SU-DHL-6 (cell line): ENCODE results near the gene NADK2.

ENCODE experiments used
- H2AFZ ChIP-seq: fragments of 200-600 bp; sonication (generic); 2 replicates; pipeline ENCODE4 v1.6.1; 2014; ENCODE audit warnings: low read depth, mild to moderate bottlenecking, moderate library complexity, mixed read lengths, antibody characterized with exemption, low read length; ENCODE audit not compliant: severe bottlenecking
- H3F3A ChIP-seq: fragments of 200-600 bp; shearing (Covaris generic); 2 replicates; pipeline ENCODE4 v1.6.0; 2016; ENCODE audit warnings: antibody characterized with exemption, mild to moderate bottlenecking; ENCODE audit not compliant: insufficient read depth
- H3K27ac ChIP-seq: fragments of 200-600 bp; sonication (generic); 2 replicates; pipeline ENCODE4 v1.5.1; 2016; ENCODE audit warnings: low read depth, mild to moderate bottlenecking, low read length, moderate library complexity, mixed read lengths
- H3K27me3 ChIP-seq: fragments of 200-600 bp; sonication (generic), shearing (Covaris generic); 2 replicates; pipeline ENCODE4 v1.6.0; 2014; ENCODE audit warnings: mild to moderate bottlenecking, low read length
- H3K36me3 ChIP-seq: fragments of 200-600 bp; sonication (generic); 2 replicates; pipeline ENCODE4 v1.6.1; 2014; ENCODE audit warnings: mild to moderate bottlenecking, low read length, mixed read lengths
- H3K4me2 ChIP-seq: fragments of 300-600, 200-600 bp; shearing (Covaris generic), sonication (generic); 2 replicates; pipeline ENCODE4 v1.6.0; 2014; ENCODE audit warnings: low read length, low read depth, mild to moderate bottlenecking; ENCODE audit not compliant: poor library complexity, severe bottlenecking
- H3K4me3 ChIP-seq: fragments of 200-600 bp; sonication (generic); 2 replicates; pipeline ENCODE4 v1.5.1; 2014; ENCODE audit warnings: antibody characterized with exemption, low read length, mild to moderate bottlenecking, mixed read lengths; ENCODE audit not compliant: insufficient read depth, poor library complexity, severe bottlenecking
- H3K79me2 ChIP-seq: fragments of 200-600 bp; sonication (generic); 2 replicates; pipeline ENCODE4 v1.6.1; 2014; ENCODE audit warnings: mild to moderate bottlenecking, low read length, moderate library complexity; ENCODE audit not compliant: insufficient read depth
- H3K9ac ChIP-seq: fragments of 200-600 bp; sonication (generic); 2 replicates; pipeline ENCODE4 v1.7.0; 2014; ENCODE audit warnings: mild to moderate bottlenecking, low read length
- H3K9me2 ChIP-seq: fragments of 200-600 bp; sonication (generic); replicated peaks from 2 replicates; pipeline ENCODE4 v1.6.1; 2014; ENCODE audit warnings: low read length; ENCODE audit not compliant: insufficient read depth
- H3K9me3 ChIP-seq: fragments of 200-600 bp; sonication (generic); 2 replicates; pipeline ENCODE4 v1.6.1; 2014; ENCODE audit warnings: low read length, mixed read lengths; ENCODE audit not compliant: insufficient read depth
- H4K20me1 ChIP-seq: fragments of 200-600 bp; sonication (generic); 2 replicates; pipeline ENCODE4 v1.6.1; 2014; ENCODE audit warnings: low read depth, mild to moderate bottlenecking, antibody characterized with exemption, low read length, moderate library complexity, mixed read lengths
- EZH2phosphoT487 ChIP-seq: fragments of 200-600 bp; sonication (generic), shearing (Covaris generic); conservative IDR thresholded peaks from 2 replicates; pipeline ENCODE4 v1.6.1; 2018; ENCODE audit warnings: mild to moderate bottlenecking, antibody characterized with exemption, low read length, moderate library complexity, mixed read lengths
- TF ChIP-seq, protein P1 (sequence below): fragments of 200-600 bp; sonication (generic); IDR thresholded peaks from one replicate; pipeline ENCODE4 v1.5.1; 2017; ENCODE audit warnings: antibody characterized with exemption, mild to moderate bottlenecking, low read length, moderate library complexity; ENCODE audit not compliant: insufficient read depth, poor library complexity, severe bottlenecking

NADK2 gene

GRCh38 chr5:36158144-36158543 lies 83.6 kb downstream of the NADK2 start:
- H3K9ac ChIP-seq = no peak overlapping the region
- H4K20me1 ChIP-seq = no peaks in the 10 kb centered on the region; the same call in 1 of the 2 replicates
- H3F3A ChIP-seq = no peaks in the 10 kb centered on the region
- H2AFZ ChIP-seq = no peak overlapping the region
- H3K79me2 ChIP-seq = peaks cover 85% of the 10 kb centered on the region
- no peak overlapping the region for H3K4me2 ChIP-seq
- no peak overlapping the region for H3K27ac ChIP-seq
- H3K36me3 ChIP-seq = peaks cover 35% of the 10 kb centered on the region; the same call in 1 of the 2 replicates
- no peaks in the 10 kb centered on the region for H3K9me3 ChIP-seq
- TF ChIP-seq EZH2phosphoT487 = no peak
- TF ChIP-seq, protein P1, sequence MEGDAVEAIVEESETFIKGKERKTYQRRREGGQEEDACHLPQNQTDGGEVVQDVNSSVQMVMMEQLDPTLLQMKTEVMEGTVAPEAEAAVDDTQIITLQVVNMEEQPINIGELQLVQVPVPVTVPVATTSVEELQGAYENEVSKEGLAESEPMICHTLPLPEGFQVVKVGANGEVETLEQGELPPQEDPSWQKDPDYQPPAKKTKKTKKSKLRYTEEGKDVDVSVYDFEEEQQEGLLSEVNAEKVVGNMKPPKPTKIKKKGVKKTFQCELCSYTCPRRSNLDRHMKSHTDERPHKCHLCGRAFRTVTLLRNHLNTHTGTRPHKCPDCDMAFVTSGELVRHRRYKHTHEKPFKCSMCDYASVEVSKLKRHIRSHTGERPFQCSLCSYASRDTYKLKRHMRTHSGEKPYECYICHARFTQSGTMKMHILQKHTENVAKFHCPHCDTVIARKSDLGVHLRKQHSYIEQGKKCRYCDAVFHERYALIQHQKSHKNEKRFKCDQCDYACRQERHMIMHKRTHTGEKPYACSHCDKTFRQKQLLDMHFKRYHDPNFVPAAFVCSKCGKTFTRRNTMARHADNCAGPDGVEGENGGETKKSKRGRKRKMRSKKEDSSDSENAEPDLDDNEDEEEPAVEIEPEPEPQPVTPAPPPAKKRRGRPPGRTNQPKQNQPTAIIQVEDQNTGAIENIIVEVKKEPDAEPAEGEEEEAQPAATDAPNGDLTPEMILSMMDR = no peak
- no peak overlapping the region for H3K4me3 ChIP-seq
- H3K9me2 ChIP-seq = no peaks in the 10 kb centered on the region
- no peaks in the 10 kb centered on the region for H3K27me3 ChIP-seq

DNA sequence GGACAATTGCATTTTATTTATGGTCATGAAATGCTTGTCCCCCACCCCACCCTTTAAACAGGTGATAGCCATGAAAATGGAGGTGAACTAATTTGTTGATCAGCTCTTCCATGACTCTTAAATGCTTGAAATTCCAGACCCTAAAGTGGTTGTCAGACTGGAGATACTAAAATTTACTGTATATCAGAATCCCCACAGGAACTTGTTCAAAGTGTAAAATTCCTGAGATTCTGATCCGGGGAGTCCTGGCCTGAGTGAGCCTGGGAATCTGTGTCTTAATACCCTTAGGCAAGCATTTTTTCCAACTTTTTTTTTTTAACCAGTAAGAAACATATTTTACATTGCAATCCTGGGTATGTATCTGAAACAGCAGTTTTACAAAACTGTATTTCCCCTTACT lies 85.1 kb downstream of the NADK2 start:
- Histone ChIP-seq H3K36me3 (peaks cover 27% of the 10 kb centered on the region; the same call in 1 of the 2 replicates), H3K4me2 (no peak overlapping the region), H3K27me3 (no peaks in the 10 kb centered on the region), H3K9me3 (no peaks in the 10 kb centered on the region), H3K79me2 (peaks cover 91% of the 10 kb centered on the region), H3K9ac (no peak overlapping the region), H4K20me1 (no peaks in the 10 kb centered on the region; the same call in 1 of the 2 replicates), H3K4me3 (no peak overlapping the region), H2AFZ (no peak overlapping the region), H3F3A (no peaks in the 10 kb centered on the region), H3K27ac (no peak overlapping the region), H3K9me2 (no peaks in the 10 kb centered on the region)
- TF ChIP-seq, protein P1 = no peak
- TF ChIP-seq EZH2phosphoT487 = no peak

DNA sequence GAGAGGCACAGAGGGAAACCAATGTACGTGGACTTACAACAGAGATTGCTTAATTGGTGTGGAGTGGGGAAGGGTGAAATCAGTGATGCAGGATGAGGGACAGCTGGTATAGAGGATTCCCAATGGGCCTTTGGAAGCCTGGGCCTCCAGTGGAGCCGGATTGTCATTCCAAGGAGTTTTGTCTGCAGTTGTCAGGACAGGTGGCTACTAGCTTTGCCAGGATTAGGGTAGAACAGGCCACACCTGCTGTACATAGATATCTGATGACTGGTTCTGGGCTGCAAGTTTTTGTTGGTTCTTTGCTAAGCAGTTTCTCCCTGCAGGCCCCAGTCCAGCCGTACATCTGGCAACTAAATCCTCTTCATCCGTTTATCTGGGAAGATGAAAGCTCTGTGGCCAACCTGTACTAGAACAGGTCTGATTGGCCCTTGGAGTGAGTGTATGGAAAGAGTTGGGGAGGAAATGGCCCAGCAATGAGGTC lies 85.6 kb downstream of the NADK2 start:
- peaks cover 24% of the 10 kb centered on the region; the same call in 1 of the 2 replicates for H3K36me3 ChIP-seq
- no peak overlapping the region for H2AFZ ChIP-seq
- peaks cover 91% of the 10 kb centered on the region for H3K79me2 ChIP-seq
- no peaks in the 10 kb centered on the region for H3F3A ChIP-seq
- TF ChIP-seq, protein P1 = no peak
- no peak for TF ChIP-seq EZH2phosphoT487
- H3K4me3 ChIP-seq = no peak overlapping the region
- no peaks in the 10 kb centered on the region for H3K9me3 ChIP-seq
- no peak overlapping the region for H3K4me2 ChIP-seq
- no peaks in the 10 kb centered on the region for H3K9me2 ChIP-seq
- H3K9ac ChIP-seq = no peak overlapping the region
- H4K20me1 ChIP-seq = no peaks in the 10 kb centered on the region
- H3K27ac ChIP-seq = no peak overlapping the region
- no peaks in the 10 kb centered on the region for H3K27me3 ChIP-seq

- Histone ChIP-seq H3K36me3 (peaks cover 24% of the 10 kb centered on the region; the same call in 1 of the 2 replicates), H3K4me2 (no peak overlapping the region), H3K27ac (no peak overlapping the region), H3K9me2 (no peaks in the 10 kb centered on the region), H3F3A (no peaks in the 10 kb centered on the region), H3K79me2 (peaks cover 91% of the 10 kb centered on the region), H3K4me3 (no peak overlapping the region), H3K9me3 (no peaks in the 10 kb centered on the region), H4K20me1 (no peaks in the 10 kb centered on the region), H2AFZ (no peak overlapping the region), H3K27me3 (no peaks in the 10 kb centered on the region), H3K9ac (no peak overlapping the region)
- TF ChIP-seq EZH2phosphoT487 = no peak
- TF ChIP-seq, protein P1 = no peak
These were observed 86.4 kb downstream of the NADK2 start for GRCh38 chr5:36155291-36155690.
